Lower leg skin (tissue), 3 donors: Measurements from ENCODE around the gene CCDC88B.

ENCODE experiments used
- POLR2A ChIP-seq, 2 donors: fragments of 450-650 bp; IDR thresholded peaks; one replicate each; pipeline ENCODE4 v1.6.1; 2016 to 2017; ENCODE audit warnings: antibody characterized with exemption in 2 of 2, mild to moderate bottlenecking in 1 of 2, moderate library complexity in 1 of 2
- TF ChIP-seq, protein P1 (sequence below), 3 donors: fragments of 450-650 bp; IDR thresholded peaks; one replicate each; pipeline ENCODE4 v1.5.1; 2016; ENCODE audit warnings: antibody characterized with exemption in 3 of 3, mild to moderate bottlenecking in 3 of 3, moderate library complexity in 2 of 3

DNA sequence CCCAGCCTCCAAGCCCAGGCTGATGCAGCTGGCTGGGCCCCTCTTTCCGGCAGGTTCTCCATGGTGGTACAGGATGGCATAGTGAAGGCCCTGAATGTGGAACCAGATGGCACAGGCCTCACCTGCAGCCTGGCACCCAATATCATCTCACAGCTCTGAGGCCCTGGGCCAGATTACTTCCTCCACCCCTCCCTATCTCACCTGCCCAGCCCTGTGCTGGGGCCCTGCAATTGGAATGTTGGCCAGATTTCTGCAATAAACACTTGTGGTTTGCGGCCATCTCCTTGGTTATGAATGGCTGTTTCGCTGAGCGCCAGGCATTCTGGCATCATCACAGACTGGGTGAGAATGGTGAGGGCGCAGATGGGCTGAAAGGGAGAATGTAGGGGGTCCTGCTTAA lies 18.5 kb upstream of the CCDC88B start:
- TF ChIP-seq, protein P1, sequence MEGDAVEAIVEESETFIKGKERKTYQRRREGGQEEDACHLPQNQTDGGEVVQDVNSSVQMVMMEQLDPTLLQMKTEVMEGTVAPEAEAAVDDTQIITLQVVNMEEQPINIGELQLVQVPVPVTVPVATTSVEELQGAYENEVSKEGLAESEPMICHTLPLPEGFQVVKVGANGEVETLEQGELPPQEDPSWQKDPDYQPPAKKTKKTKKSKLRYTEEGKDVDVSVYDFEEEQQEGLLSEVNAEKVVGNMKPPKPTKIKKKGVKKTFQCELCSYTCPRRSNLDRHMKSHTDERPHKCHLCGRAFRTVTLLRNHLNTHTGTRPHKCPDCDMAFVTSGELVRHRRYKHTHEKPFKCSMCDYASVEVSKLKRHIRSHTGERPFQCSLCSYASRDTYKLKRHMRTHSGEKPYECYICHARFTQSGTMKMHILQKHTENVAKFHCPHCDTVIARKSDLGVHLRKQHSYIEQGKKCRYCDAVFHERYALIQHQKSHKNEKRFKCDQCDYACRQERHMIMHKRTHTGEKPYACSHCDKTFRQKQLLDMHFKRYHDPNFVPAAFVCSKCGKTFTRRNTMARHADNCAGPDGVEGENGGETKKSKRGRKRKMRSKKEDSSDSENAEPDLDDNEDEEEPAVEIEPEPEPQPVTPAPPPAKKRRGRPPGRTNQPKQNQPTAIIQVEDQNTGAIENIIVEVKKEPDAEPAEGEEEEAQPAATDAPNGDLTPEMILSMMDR (IDR thresholded peaks at IDR 0.05) = no peak
- no peak for TF ChIP-seq POLR2A (IDR thresholded peaks at IDR 0.05)
